SKM-1 (cell line): Measurements from ENCODE around the gene ARID4B.
A peak's percentile ranks its signal among the peaks of the same experiment; 100 is the strongest.

Experiments
- DNase-seq: peaks from one replicate; lab custom pipeline; 2025; ENCODE audit not compliant: unreplicated experiment; lab: John Stamatoyannopoulos, UW

ARID4B gene

DNA sequence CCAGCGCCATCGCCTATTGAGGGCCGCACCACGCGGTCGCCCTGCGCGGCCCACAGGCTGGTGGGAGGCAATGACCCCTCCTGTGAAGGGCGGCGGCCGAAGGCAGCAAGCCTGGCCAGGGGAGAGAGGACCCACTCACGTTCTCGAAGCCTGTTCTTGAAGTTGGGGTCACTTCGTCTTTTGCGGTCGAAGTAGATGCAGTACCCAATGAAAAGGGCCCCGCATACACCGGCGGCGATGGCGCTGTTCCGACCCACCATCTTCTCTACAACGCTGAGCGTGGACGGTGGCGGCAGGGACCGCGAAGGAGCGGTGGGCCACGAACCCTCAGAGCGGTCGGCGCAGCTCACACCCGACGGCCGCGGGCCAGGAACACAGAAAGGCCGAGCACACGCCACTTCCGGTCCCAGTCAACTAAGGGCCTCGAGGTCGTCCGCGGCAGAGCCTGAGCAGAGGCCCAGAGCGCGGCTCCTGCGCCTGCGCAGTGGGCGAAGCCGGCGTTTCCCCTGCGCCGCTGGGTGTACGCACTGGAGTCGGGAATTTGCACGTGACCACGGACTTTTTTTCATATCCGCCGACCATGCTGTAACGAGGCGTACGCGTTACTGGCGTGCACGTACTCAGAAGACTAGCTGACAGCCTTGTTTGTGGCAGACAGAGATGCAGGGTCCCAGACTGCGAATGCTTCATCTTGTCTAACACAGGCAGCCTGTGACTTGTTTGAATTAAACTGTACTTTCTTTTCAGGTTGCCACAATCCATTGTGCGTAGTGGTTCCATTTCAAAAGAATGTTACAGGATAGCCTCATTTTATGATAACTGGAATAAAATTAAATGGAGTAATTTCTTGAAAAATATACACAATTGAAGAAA is 199.3 kb downstream of the ARID4B start, which contains the start of gene TOMM20:
Gene TOMM20 (minus strand): TSS at position 382 of the 873 bp plus-strand sequence. CDS start 122 bp downstream, at position 260.
- peak; percentile 99 for DNase-seq

DNA sequence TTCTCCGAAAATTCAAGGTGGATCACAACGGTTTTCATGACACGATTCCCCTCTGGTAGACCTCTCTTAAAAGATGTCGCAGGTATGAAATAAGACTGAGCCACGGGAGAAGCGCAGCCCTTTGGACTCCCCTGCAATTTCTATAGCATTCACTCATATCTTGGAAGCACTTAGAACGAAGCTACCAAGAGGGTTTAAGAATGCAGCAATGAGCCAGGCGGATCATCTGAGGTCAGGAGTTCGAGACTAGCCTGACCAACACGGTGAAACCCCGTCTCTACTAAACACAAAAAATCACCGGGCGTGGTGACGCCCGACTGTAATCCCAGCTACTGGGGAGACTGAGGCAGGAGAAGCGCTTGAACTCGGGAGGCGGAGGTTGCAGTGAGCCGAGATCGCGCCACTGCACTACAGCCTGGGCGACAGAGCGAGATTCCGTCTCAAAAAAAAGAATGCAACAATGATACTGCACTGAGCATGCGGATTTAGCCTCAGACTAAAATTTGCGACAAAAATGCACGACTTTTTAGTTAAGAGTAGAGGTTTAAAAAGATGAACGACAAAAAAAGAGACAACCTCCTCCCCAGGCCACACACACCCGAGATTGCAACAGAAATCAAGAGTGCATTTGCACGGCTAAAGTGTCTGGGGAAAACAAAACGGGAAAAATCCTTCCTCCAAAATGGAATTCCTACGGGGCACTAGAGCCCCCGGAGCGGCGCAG is 200.1 kb downstream of the ARID4B start:
- DNase-seq: no peak

DNA sequence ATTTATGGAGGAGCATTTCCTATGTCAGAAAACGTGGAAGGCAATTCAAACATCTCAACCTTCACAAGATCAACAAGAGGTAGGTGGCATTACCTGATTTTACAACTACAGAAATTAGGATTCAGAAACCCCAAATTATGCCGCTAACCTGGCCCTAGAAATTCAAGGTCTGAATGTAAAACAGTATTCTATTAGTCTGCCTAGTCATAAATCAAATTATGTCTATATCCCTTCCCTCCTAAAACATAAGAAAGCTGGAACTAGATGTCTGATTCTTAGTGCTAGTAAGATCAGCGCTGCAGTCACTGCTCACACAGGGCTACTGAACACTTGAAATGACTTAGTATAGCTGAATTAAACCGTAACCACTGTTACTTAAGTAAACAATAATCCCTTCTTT is 200.8 kb downstream of the ARID4B start:
- DNase-seq: no peak

DNA sequence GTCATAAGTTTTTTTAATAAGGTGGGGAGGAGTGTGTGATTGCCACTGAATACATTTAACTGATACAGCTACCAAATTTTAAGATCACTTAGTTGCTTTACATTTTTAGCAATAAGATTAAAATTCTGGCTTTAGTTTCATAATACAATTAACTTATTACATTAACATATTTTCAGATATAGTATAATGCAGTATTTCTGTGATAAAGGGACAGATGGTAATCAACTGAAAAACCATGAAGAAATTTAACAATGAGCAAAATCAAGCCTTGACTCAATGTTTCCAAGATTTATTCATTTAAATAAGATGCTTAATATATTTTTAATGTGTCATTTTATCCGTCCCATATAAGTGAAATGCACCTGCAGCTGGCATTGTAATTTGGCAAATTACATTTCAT is 203.3 kb downstream of the ARID4B start:
- no peak for DNase-seq

DNA sequence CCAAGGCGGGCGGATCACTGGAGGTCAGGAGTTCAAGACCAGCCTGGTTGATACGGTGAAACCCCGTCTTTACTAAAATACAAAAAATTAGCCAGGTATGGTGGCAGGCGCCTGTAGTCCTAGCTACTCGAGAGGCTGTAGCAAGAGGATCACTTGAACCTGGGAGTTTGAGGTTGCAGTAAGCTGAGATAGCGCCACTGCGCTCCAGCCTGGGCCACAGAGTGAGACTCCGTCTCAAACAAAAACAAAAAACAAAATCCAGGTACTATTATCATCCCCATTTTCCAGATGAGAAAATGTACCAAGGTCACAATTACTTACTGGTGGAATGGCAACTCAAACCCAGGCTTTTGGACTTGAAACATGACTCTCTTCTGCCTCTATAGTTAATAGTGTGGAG is 203.9 kb downstream of the ARID4B start:
- no peak for DNase-seq

DNA sequence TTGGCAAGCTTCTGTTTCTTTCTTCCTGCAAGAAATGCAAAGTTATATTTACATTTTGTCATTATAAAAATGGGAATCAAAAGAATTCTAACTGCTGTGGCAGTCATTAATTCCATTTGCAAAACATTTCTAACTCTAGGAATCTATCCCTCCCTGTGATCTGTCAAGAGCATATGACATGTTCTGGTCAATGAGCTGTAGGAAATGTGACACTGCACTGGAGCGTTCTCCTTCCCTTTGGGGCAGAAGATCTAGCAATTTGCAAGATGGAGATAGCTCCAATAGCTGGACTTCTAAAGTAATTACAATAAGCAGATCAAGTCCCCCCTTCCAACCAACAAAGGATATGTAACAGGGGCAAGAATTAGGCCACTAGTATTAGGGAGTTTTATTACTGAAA is 205.6 kb downstream of the ARID4B start:
- no peak for DNase-seq
